Measurements from ENCODE around the gene TPRKB. TPM values are rescaled to one million over a fixed set of nuclear protein-coding genes. Genes with fewer than 3 reads are reported as not detected.
"Not testable (repeated sequence)": the region's sequence is repeated elsewhere in the genome, so short reads cannot be mapped to it uniquely, and the experiment has no call there.

TPRKB gene
- total RNA-seq, 2 experiments from 2014 or later = 33.6 to 39.5 TPM

- CTCF ChIA-PET = no interaction called here
- Mint-ChIP-seq H3K4me1 (no peaks in the 10 kb centered on the region), H3K9me3 (no peaks in the 10 kb centered on the region), H3K36me3 (ENCODE audit: low read depth) (peaks cover 36% of the 10 kb centered on the region), H3K27ac (peak overlapping the region; percentile 57), H3K4me3 (no peak overlapping the region), H3K27me3 (no peaks in the 10 kb centered on the region)
- POLR2A ChIA-PET = no interaction called here
- no peak for DNase-seq
These were observed 9.1 kb downstream of the TPRKB start for GRCh38 chr2:73728043-73728442.

- H3K9me3 Mint-ChIP-seq, H3K4me1 Mint-ChIP-seq, H3K27ac Mint-ChIP-seq, H3K4me3 Mint-ChIP-seq, DNase-seq, POLR2A ChIA-PET, H3K27me3 Mint-ChIP-seq, CTCF ChIA-PET: not testable (repeated sequence)
- peaks cover 24% of the 10 kb centered on the region for H3K36me3 Mint-ChIP-seq (ENCODE audit: low read depth)
These were observed 10.5 kb downstream of the TPRKB start for GRCh38 chr2:73726657-73727056.

- peaks cover 6% of the 10 kb centered on the region for H3K9me3 Mint-ChIP-seq
- H3K27me3 Mint-ChIP-seq = peaks cover 5% of the 10 kb centered on the region
- no peaks in the 10 kb centered on the region for H3K4me1 Mint-ChIP-seq
- no peak overlapping the region for H3K27ac Mint-ChIP-seq
- H3K36me3 Mint-ChIP-seq (ENCODE audit: low read depth) = peaks cover 2% of the 10 kb centered on the region
- ChIA-PET POLR2A (no interaction called here), CTCF (no interaction called here)
- H3K4me3 Mint-ChIP-seq = no peak overlapping the region
- no peak for DNase-seq
These were observed 18.1 kb downstream of the TPRKB start for GRCh38 chr2:73718851-73719621.

GRCh38 chr2:73718421-73718820 lies 18.7 kb downstream of the TPRKB start:
- Mint-ChIP-seq H3K4me3 (no peak overlapping the region), H3K9me3 (peaks cover 10% of the 10 kb centered on the region), H3K36me3 (ENCODE audit: low read depth) (peaks cover 2% of the 10 kb centered on the region), H3K4me1 (no peaks in the 10 kb centered on the region), H3K27ac (no peak overlapping the region), H3K27me3 (peaks cover 7% of the 10 kb centered on the region)
- ChIA-PET CTCF (no interaction called here), POLR2A (no interaction called here)
- no peak for DNase-seq

- POLR2A ChIA-PET; H3K4me3 Mint-ChIP-seq; H3K36me3 Mint-ChIP-seq (ENCODE audit: low read depth); H3K27me3 Mint-ChIP-seq; CTCF ChIA-PET; DNase-seq; H3K4me1 Mint-ChIP-seq; H3K27ac Mint-ChIP-seq: not testable (repeated sequence)
- peaks cover 10% of the 10 kb centered on the region for H3K9me3 Mint-ChIP-seq
These were observed 19.4 kb downstream of the TPRKB start for GRCh38 chr2:73717695-73718094.

- Mint-ChIP-seq H3K36me3 (ENCODE audit: low read depth) (peaks cover 2% of the 10 kb centered on the region), H3K9me3 (peaks cover 10% of the 10 kb centered on the region), H3K4me3 (no peak overlapping the region), H3K27ac (no peak overlapping the region), H3K27me3 (peaks cover 7% of the 10 kb centered on the region), H3K4me1 (no peaks in the 10 kb centered on the region)
- DNase-seq = no peak
- ChIA-PET POLR2A (no interaction called here), CTCF (no interaction called here)
These were observed 19.9 kb downstream of the TPRKB start for GRCh38 chr2:73717251-73717606.

GRCh38 chr2:73716543-73717250 lies 20.4 kb downstream of the TPRKB start:
- peaks cover 10% of the 10 kb centered on the region for H3K9me3 Mint-ChIP-seq
- ChIA-PET CTCF (no interaction called here), POLR2A (no interaction called here)
- DNase-seq = no peak
- H3K27ac Mint-ChIP-seq = no peak overlapping the region
- no peaks in the 10 kb centered on the region for H3K4me1 Mint-ChIP-seq
- H3K4me3 Mint-ChIP-seq = no peak overlapping the region
- peaks cover 2% of the 10 kb centered on the region for H3K36me3 Mint-ChIP-seq (ENCODE audit: low read depth)
- H3K27me3 Mint-ChIP-seq = peaks cover 7% of the 10 kb centered on the region

GRCh38 chr2:73714091-73714490 lies 23.1 kb downstream of the TPRKB start:
- H3K9me3 Mint-ChIP-seq = peaks cover 10% of the 10 kb centered on the region
- ChIA-PET POLR2A (no interaction called here), CTCF (no interaction called here)
- peaks cover 7% of the 10 kb centered on the region for H3K27me3 Mint-ChIP-seq
- no peak overlapping the region for H3K27ac Mint-ChIP-seq
- no peak overlapping the region for H3K4me3 Mint-ChIP-seq
- no peaks in the 10 kb centered on the region for H3K4me1 Mint-ChIP-seq
- peaks cover 2% of the 10 kb centered on the region for H3K36me3 Mint-ChIP-seq (ENCODE audit: low read depth)
- no peak for DNase-seq

- Mint-ChIP-seq H3K27me3 (no peaks in the 10 kb centered on the region), H3K4me3 (no peak overlapping the region), H3K27ac (no peak overlapping the region), H3K9me3 (peaks cover under 1% of the 10 kb centered on the region), H3K36me3 (ENCODE audit: low read depth) (no peaks in the 10 kb centered on the region), H3K4me1 (no peaks in the 10 kb centered on the region)
- no peak for DNase-seq
- ChIA-PET CTCF (no interaction called here), POLR2A (no interaction called here)
These were observed 28.6 kb downstream of the TPRKB start for GRCh38 chr2:73708527-73708926.

GRCh38 chr2:73707636-73708035 lies 29.5 kb downstream of the TPRKB start:
- Mint-ChIP-seq H3K27ac (no peak overlapping the region), H3K4me3 (no peak overlapping the region), H3K4me1 (no peaks in the 10 kb centered on the region)

GRCh38 chr2:73707058-73707457 lies 30.1 kb downstream of the TPRKB start:
- Mint-ChIP-seq H3K4me3 (no peak overlapping the region), H3K4me1 (no peaks in the 10 kb centered on the region), H3K9me3 (no peaks in the 10 kb centered on the region), H3K36me3 (ENCODE audit: low read depth) (no peaks in the 10 kb centered on the region), H3K27me3 (no peaks in the 10 kb centered on the region), H3K27ac (no peak overlapping the region)
- CTCF ChIA-PET = no interaction called here
- DNase-seq = no peak
- POLR2A ChIA-PET = no interaction called here

More at GRCh38 chr2:73707636-73708035, 29.5 kb downstream of the TPRKB start:
- CTCF ChIA-PET = no interaction called here
- POLR2A ChIA-PET = no interaction called here
- Mint-ChIP-seq H3K36me3 (ENCODE audit: low read depth) (no peaks in the 10 kb centered on the region), H3K27me3 (no peaks in the 10 kb centered on the region), H3K9me3 (no peaks in the 10 kb centered on the region)
- no peak for DNase-seq

GRCh38 chr2:73705091-73705490 lies 32.1 kb downstream of the TPRKB start:
- CTCF ChIA-PET = no interaction called here
- no peaks in the 10 kb centered on the region for H3K9me3 Mint-ChIP-seq
- no peaks in the 10 kb centered on the region for H3K4me1 Mint-ChIP-seq
- no peak for DNase-seq
- POLR2A ChIA-PET = no interaction called here
- no peak overlapping the region for H3K4me3 Mint-ChIP-seq
- H3K36me3 Mint-ChIP-seq (ENCODE audit: low read depth) = no peaks in the 10 kb centered on the region
- no peak overlapping the region for H3K27ac Mint-ChIP-seq
- no peaks in the 10 kb centered on the region for H3K27me3 Mint-ChIP-seq

- H3K4me3 Mint-ChIP-seq = no peak overlapping the region
- H3K27ac Mint-ChIP-seq = no peak overlapping the region
- H3K4me1 Mint-ChIP-seq = no peaks in the 10 kb centered on the region
- peaks cover 4% of the 10 kb centered on the region for H3K9me3 Mint-ChIP-seq
- no peaks in the 10 kb centered on the region for H3K27me3 Mint-ChIP-seq
- no peaks in the 10 kb centered on the region for H3K36me3 Mint-ChIP-seq (ENCODE audit: low read depth)
- CTCF ChIA-PET = no interaction called here
- POLR2A ChIA-PET = no interaction called here
- DNase-seq = no peak
These were observed 32.9 kb downstream of the TPRKB start for GRCh38 chr2:73704285-73704684.

GRCh38 chr2:73703675-73704074 lies 33.5 kb downstream of the TPRKB start:
- H3K9me3 Mint-ChIP-seq = peaks cover 5% of the 10 kb centered on the region
- POLR2A ChIA-PET = no interaction called here
- H3K4me1 Mint-ChIP-seq = no peaks in the 10 kb centered on the region
- H3K36me3 Mint-ChIP-seq (ENCODE audit: low read depth) = no peaks in the 10 kb centered on the region
- DNase-seq = no peak
- H3K27me3 Mint-ChIP-seq = no peaks in the 10 kb centered on the region
- CTCF ChIA-PET = no interaction called here
- H3K27ac Mint-ChIP-seq = no peak overlapping the region
- H3K4me3 Mint-ChIP-seq = no peak overlapping the region
